AG09309 (cell line): ENCODE results near the gene ZNF75A.

Source experiments
- DNase-seq: peaks from one replicate; pipeline ENCODE4 v3.0.0-alpha.2; 2010; ENCODE audit warnings: low read depth
- H3K4me3 ChIP-seq: 2 replicates; pipeline ENCODE4 v1.5.1; 2011; ENCODE audit warnings: mild to moderate bottlenecking, low read depth, low read length, moderate library complexity; ENCODE audit not compliant: control insufficient read depth
- TF ChIP-seq, protein P1 (sequence below): IDR thresholded peaks from 2 replicates; pipeline ENCODE4 v1.5.1; 2011; ENCODE audit warnings: mild to moderate bottlenecking, low read depth, low read length, inconsistent platforms; ENCODE audit not compliant: insufficient read depth, control insufficient read depth; ENCODE audit errors: missing control alignments

Gene ZNF75A

DNA sequence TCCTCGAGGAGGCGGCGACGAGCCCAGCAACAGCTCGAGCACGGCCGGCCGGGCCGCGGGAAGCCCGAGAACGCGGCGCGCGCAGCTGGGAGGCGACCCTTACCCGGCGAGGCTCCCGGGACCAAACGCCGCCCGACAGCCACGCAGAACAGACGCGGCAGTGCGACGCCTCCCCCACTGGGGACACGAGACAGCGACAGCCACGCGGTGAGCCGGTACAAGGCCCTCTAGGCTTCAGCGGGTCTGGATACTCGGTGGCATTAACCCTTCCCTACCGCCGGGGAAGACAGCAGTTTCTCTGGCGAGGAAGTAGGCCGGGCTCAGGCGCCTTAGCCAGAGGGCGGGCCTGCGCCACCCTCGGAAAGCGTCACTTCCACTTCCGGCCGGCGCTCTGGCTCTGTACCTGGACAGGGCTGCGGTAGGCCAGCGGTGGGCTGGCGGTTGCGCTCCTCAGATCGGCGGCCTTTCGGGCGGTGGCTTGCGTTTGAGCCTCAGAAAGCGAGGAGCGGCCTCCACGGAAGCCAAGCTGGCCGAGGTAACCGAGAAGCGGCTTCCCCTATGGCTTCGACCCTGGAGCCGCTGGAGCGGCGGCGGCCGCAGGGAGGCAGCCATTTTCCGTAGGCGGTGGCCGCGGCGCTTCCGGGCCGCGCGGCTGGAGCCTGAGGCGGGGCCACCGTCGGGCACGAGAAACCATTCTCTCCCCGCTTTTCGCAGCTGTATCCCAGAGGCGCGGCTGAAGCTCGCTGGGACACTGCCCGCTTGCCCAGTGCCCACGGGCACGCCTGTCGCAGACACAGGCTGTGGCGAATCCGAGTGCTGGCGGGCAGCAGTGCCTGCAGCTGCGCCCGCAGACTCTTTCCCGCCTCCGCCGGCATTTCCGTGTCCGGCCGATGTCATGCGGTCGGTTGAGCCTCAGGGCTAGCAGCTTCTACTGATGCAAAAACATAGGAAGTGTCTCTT lies at the start of gene ZNF75A, which contains the start of gene TIGD7:
Gene ZNF75A (plus strand): TSS at position 389 of the 960 bp plus-strand sequence. CDS start 2,932 bp downstream, outside the sequence.
Gene TIGD7 (minus strand): TSS at position 322 of the 960 bp plus-strand sequence. CDS start 4,816 bp downstream, outside the sequence.
- TF ChIP-seq, protein P1, sequence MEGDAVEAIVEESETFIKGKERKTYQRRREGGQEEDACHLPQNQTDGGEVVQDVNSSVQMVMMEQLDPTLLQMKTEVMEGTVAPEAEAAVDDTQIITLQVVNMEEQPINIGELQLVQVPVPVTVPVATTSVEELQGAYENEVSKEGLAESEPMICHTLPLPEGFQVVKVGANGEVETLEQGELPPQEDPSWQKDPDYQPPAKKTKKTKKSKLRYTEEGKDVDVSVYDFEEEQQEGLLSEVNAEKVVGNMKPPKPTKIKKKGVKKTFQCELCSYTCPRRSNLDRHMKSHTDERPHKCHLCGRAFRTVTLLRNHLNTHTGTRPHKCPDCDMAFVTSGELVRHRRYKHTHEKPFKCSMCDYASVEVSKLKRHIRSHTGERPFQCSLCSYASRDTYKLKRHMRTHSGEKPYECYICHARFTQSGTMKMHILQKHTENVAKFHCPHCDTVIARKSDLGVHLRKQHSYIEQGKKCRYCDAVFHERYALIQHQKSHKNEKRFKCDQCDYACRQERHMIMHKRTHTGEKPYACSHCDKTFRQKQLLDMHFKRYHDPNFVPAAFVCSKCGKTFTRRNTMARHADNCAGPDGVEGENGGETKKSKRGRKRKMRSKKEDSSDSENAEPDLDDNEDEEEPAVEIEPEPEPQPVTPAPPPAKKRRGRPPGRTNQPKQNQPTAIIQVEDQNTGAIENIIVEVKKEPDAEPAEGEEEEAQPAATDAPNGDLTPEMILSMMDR: no peak
- DNase-seq: peak; percentile 62
- H3K4me3 ChIP-seq: peak within 1 kb of the TSS; percentile 95

DNA sequence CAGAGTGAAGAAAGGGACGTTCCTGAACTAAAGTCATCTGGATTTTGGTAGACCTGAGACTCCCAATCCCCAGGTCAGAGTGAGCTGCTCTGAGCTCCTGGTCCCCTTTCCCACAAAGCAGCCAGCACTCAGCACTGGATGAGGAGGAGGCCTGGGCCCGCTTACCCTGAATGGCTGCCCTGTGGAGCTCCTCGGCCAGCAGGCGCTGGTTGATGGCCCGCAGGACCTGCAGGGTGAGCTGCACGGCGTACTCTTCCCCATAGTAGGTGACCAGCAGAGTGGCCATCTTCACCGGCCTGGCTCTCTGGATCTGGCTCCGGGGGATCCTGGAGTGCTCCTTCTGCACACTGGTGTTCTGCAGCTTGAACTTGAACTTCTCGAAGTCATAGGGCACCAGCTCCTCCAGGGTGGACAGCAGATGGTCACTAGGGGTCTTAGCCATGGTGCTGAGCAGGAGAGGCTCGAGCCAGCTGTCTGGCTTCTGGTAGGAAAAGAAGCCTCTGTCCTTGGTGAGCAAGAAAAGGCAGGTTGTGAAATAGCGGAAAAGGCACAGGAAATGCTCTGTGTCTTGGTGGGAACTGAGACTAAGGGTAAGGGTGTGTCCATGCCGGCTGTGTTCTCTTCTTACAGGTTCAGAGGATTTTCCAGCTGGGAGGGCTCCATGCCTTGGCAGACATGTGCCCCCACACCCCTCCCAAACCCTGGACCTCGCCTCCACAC lies 49.0 kb upstream of the ZNF75A start, which contains the start of gene MEFV:
Gene MEFV (minus strand): TSS at position 488 of the 720 bp plus-strand sequence. CDS start 46 bp downstream, at position 442.
- TF ChIP-seq, protein P1: no peak
- no peak within 1 kb of the TSS for H3K4me3 ChIP-seq
- no peak for DNase-seq

DNA sequence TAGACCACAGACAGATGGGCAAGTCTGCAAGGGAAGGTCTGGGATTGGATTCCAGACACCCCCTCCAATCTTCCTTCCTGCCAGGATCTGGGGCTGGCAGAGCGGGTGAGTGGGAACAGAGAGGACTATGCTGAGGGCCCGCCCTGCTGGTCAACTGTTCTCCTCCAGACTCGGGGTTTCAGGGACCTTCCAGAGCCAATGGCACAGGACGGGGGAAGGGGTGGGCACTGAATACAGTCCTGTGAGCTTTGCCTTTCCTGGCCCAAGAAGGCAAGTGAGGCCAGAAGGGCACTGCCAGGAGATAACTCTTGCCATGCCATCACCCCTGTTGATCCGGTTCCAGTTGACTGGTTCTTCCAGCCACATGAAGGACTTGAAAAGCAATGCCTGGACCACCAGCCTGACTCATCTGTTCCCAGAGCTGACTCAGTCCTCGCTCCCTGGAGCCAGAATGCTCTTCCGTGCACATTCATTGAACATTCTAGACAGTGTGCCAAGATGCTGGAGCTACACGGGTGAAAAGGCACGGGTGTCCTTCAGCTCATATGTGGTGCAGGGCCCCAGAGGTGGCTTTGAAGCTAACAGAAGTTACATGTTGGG lies 48.3 kb upstream of the ZNF75A start:
- no peak for DNase-seq

DNA sequence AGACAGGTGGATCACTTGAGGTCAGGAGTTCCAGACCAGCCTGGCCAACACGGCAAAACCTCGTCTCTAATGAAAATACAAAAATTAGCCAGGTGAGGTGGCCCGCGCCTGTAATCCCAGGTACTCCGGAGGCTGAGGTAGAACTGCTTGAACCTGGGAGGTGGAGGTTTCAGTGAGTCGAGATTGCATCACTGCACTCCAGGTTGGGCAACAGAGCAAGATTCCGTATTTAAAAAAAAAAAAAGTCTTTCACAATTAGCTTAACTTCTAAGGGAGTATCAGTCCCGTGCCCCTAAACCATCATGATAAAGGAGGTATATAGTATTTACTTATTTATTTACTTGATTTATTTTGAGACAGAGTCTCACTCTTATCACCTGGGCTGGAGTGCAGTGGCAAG lies 45.5 kb upstream of the ZNF75A start:
- no peak overlapping the region for H3K4me3 ChIP-seq
- DNase-seq: no peak
- TF ChIP-seq, protein P1: no peak

More for the DNA sequence above, 48.3 kb upstream of the ZNF75A start:
- H3K4me3 ChIP-seq: no peak overlapping the region
- TF ChIP-seq, protein P1: no peak

DNA sequence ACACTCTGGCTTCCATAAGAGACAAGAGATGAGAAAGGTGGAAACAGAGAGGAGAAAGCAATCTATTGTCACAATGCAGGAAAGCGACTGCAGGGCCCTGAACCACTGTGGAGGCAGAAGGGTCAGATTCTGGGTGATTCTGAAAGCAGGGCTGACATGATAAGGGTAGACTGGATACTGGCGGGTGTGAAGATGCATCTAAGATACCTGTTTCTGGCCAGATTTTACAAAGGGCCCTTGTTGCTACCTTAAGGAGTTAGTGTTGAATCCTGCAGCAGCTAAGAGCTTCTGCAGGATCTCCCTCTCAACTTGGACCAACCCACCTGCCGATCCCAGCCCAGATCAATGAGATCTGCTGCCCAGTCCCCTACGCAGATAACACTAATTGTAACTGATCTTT lies 42.8 kb upstream of the ZNF75A start:
- TF ChIP-seq, protein P1: no peak
- H3K4me3 ChIP-seq: no peak overlapping the region
- DNase-seq: no peak
